K562 (cell line): ENCODE results near the gene C5orf47. TPM values are rescaled to one million over a fixed set of nuclear protein-coding genes. Genes with fewer than 3 reads are reported as not detected.
A peak's percentile ranks its signal among the peaks of the same experiment; 100 is the strongest.

Source experiments
- ATAC-seq: fragments of 200-7000 bp; cut with Tn5 transposase; 3 replicates; pipeline ENCODE4 v1.9.1; 2020; ENCODE audit warnings: moderate library complexity
- BruUV-seq: library from RNA; stranded (reverse); fragments of 400-500 nt; replicated peaks from 2 replicates; lab custom pipeline; 2021; lab: Mats Ljungman, UMichigan
- CTCF ChIA-PET: fragments of 300-600 bp; formaldehyde crosslinking; extraction: SDS; loops from one replicate; lab custom pipeline; 2021; ENCODE audit warnings: low intra/inter-chr PET ratio; lab: Yijun Ruan, JAX
- POLR2A ChIA-PET: fragments of 300-600, 350-650 bp; sonication (Branson Sonifier 250); formaldehyde crosslinking; extraction: SDS; loops from one replicate; lab custom pipeline; 2021; ENCODE audit warnings: antibody characterized with exemption, inconsistent platforms; lab: Yijun Ruan, JAX
- DNase-seq, 4 experiments: peaks; one replicate each; pipeline versions ENCODE4 v3.0.0 to v3.0.0-alpha.2; 2011 to 2018; ENCODE audit warnings: low spot score in 3 of 4, mixed read lengths in 3 of 4; ENCODE audit errors: extremely low read depth in 1 of 4
- FAIRE-seq: peaks from 2 replicates; lab custom pipeline; 2011; peaks lifted over from hg19 to GRCh38; lab: Jason Lieb, UNC
- H2AFZ ChIP-seq: 2 replicates; pipeline ENCODE4 v1.6.0; 2011; ENCODE audit warnings: low read depth, low read length, control low read depth, inconsistent platforms
- H3K27ac ChIP-seq: fragments of 200-600 bp; 3 replicates; pipeline ENCODE4 v1.8.0; 2011; ENCODE audit warnings: low read depth, mild to moderate bottlenecking, control low read depth, inconsistent platforms, low read length, moderate library complexity, mixed read lengths; ENCODE audit errors: extremely low read depth
- H3K27me3 ChIP-seq, 2 experiments: fragments of 300-600 bp in 1 of 2; 2 replicates in 1 of 2; 3 replicates in 1 of 2; pipeline versions ENCODE4 v1.6.0 to v1.8.0; 2011; ENCODE audit warnings: inconsistent platforms in 2 of 2, low read length in 2 of 2, mild to moderate bottlenecking in 1 of 2, mixed read lengths in 1 of 2, moderate library complexity in 1 of 2; ENCODE audit not compliant: control insufficient read depth in 2 of 2, insufficient read depth in 2 of 2
- H3K36me3 ChIP-seq: fragments of 300-600 bp; 3 replicates; pipeline ENCODE4 v1.8.0; 2011; ENCODE audit warnings: mild to moderate bottlenecking, low read length, inconsistent platforms; ENCODE audit not compliant: control insufficient read depth, insufficient read depth
- H3K4me1 ChIP-seq, 2 experiments: fragments of 200-600 bp in 1 of 2; replicated peaks in 1 of 2; 2 replicates in 1 of 2; 3 replicates in 1 of 2; pipeline versions ENCODE4 v1.5.1 to v1.8.0; 2011; ENCODE audit warnings: inconsistent platforms in 2 of 2, low read length in 2 of 2, mild to moderate bottlenecking in 1 of 2, mixed read lengths in 1 of 2, moderate library complexity in 1 of 2; ENCODE audit not compliant: control insufficient read depth in 2 of 2, insufficient read depth in 2 of 2
- H3K4me2 ChIP-seq: 2 replicates; pipeline ENCODE4 v1.6.1; 2011; ENCODE audit warnings: low read length, control low read depth, inconsistent platforms, mixed read lengths; ENCODE audit not compliant: insufficient read depth
- H3K4me3 ChIP-seq: fragments of 200-600 bp; sonication (generic), shearing (Covaris generic); 2 replicates; pipeline ENCODE4 v1.5.1; 2016; ENCODE audit warnings: control low read depth, inconsistent platforms
- H3K79me2 ChIP-seq: fragments of 200-600 bp; 3 replicates; pipeline ENCODE4 v1.8.0; 2011; ENCODE audit warnings: low read length, inconsistent platforms; ENCODE audit not compliant: control insufficient read depth, insufficient read depth
- H3K9ac ChIP-seq, 2 experiments: 2 replicates each; pipeline versions ENCODE4 v1.6.0 to v1.6.1; 2011; ENCODE audit warnings: low read depth in 2 of 2, low read length in 2 of 2, control low read depth in 1 of 2, inconsistent platforms in 1 of 2, mild to moderate bottlenecking in 1 of 2, mixed read lengths in 1 of 2; ENCODE audit not compliant: insufficient read depth in 1 of 2
- H3K9me1 ChIP-seq: one replicate; pipeline ENCODE4 v1.6.0; 2011; ENCODE audit warnings: inconsistent platforms, mild to moderate bottlenecking, low read length, moderate library complexity; ENCODE audit not compliant: control insufficient read depth, insufficient read depth
- H3K9me3 ChIP-seq: replicated peaks from 2 replicates; pipeline ENCODE4 v1.5.1; 2011; ENCODE audit warnings: low read depth, low read length, inconsistent platforms; ENCODE audit not compliant: control insufficient read depth, insufficient read depth
- H4K20me1 ChIP-seq: replicated peaks from 2 replicates; pipeline ENCODE4 v1.6.1; 2011; ENCODE audit warnings: low read length, inconsistent platforms, mixed read lengths; ENCODE audit not compliant: control insufficient read depth, insufficient read depth
- C11orf30 ChIP-seq: fragments of 450-650 bp; IDR thresholded peaks from 2 replicates; pipeline ENCODE4 v1.6.1; 2016; ENCODE audit warnings: low read depth, mild to moderate bottlenecking
- CEBPB ChIP-seq: fragments of 450-650 bp; IDR thresholded peaks from 2 replicates; pipeline ENCODE4 v1.6.1; 2016; ENCODE audit warnings: missing genetic modification characterization, missing compliant biosample characterization
- CEBPG ChIP-seq, 3 experiments: fragments of 200-800 bp in 1 of 3; sonication (Bioruptor generic) in 1 of 3; sonication (generic) in 1 of 3; formaldehyde crosslinking in 1 of 3; IDR thresholded peaks in 2 of 3; conservative IDR thresholded peaks in 1 of 3; 2 replicates each; pipeline versions ENCODE4 v1.6.1 to v1.8.0; 2016 to 2022; ENCODE audit warnings: missing compliant biosample characterization in 2 of 3, missing genetic modification characterization in 2 of 3, mild to moderate bottlenecking in 1 of 3, missing genetic modification reagents in 1 of 3
- SIN3B ChIP-seq: fragments of 450-650 bp; IDR thresholded peaks from 2 replicates; pipeline ENCODE4 v1.6.1; 2017; ENCODE audit warnings: low read depth, mild to moderate bottlenecking, moderate library complexity
- TEAD4 ChIP-seq, 2 experiments: sonication (generic) in 1 of 2; formaldehyde crosslinking in 1 of 2; IDR thresholded peaks; 2 replicates each; pipeline versions ENCODE4 v1.6.1 to v1.8.0; 2012 to 2022; ENCODE audit warnings: borderline replicate concordance in 1 of 2, inconsistent platforms in 1 of 2, low read length in 1 of 2, mild to moderate bottlenecking in 1 of 2, missing genetic modification reagents in 1 of 2
- ZNF316 ChIP-seq: fragments of 450-650 bp; IDR thresholded peaks from 2 replicates; pipeline ENCODE4 v1.6.1; 2016
- WGBS: fragments of 100-300 bp; shearing (Covaris generic); methylation state at CpG from one replicate; pipeline ENCODE4 v1.1.6; 2016; ENCODE audit warnings: low coverage, mixed read lengths; ENCODE audit not compliant: insufficient coverage; ENCODE audit errors: missing lambda C conversion rate; 5-methylcytosine and 5-hydroxymethylcytosine counted together
- in situ Hi-C: fragments of 300-500 bp; cut with MboI; formaldehyde crosslinking; loops from 4 replicates; pipeline ENCODE4 v1.15.0; 2018; ENCODE audit warnings: inconsistent platforms, mixed read lengths
- intact Hi-C: fragments of 100-400 bp; cut with micrococcal nuclease; formaldehyde crosslinking; loops from 2 replicates; pipeline ENCODE4 v1.14.2; 2022
- polyA plus RNA-seq, 8 experiments: library from polyadenylated mRNA; depleted of rRNA in 4 of 8; stranded (reverse) in 5 of 8; unstranded in 3 of 8; fragments of >200 nt; fragmentation: Nextera tagmentation in 2 of 8; fragmentation: Illumina TruSeq in 1 of 8; extraction: Ambion mirVana in 2 of 8; extraction: Trizol in 1 of 8; gene quantifications; 2 replicates each; pipeline versions ENCODE4 v1.2.1 to v1.2.3, GENCODE V29; 2011 to 2014; ENCODE audit warnings: inconsistent platforms in 1 of 8, missing spikeins in 1 of 8
- total RNA-seq, 7 experiments: library from RNA; depleted of rRNA in 6 of 7; stranded (reverse); fragments of >200 nt in 6 of 7; fragmentation: Illumina TruSeq in 2 of 7; extraction: Trizol in 2 of 7; gene quantifications; 2 replicates each; pipeline versions ENCODE4 v1.2.1 to v1.2.3, GENCODE V29; 2011 to 2021; ENCODE audit warnings: low replicate concordance in 1 of 7
- TF ChIP-seq, protein P1 (sequence below), 2 experiments: fragments of 450-650 bp in 1 of 2; sonication (generic) in 1 of 2; formaldehyde crosslinking in 1 of 2; IDR thresholded peaks in 1 of 2; conservative IDR thresholded peaks in 1 of 2; 2 replicates each; pipeline versions ENCODE4 v1.6.1 to v1.8.1; 2016 to 2023; ENCODE audit warnings: mild to moderate bottlenecking in 2 of 2, moderate library complexity in 2 of 2, inconsistent platforms in 1 of 2, missing genetic modification reagents in 1 of 2

Gene C5orf47
- total and polyA plus RNA-seq, 9 of the 15 experiments (the other 6 are each of a cell fraction or from before 2014, with no cell fraction given), result 0.08 TPM; not detected in 8

DNA sequence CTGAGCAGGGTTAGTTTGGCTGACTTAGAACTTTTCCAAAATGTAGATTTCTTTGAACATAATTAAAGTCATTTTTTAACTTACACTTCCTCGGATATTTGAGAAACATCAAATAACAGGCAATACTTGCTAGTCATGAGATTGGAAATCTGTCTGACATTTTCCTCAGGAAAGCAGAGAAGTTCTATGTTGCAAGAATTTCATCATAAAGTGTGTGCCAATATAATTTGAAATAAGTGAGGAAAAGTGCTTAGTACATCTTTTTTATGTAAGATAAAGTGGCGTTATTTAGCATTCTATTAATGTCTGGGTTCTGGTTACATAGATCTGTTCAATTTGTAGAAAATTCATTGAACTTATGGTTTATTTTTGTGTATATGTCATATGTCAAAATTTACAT, 48.7 kb upstream of the C5orf47 start:
- no peaks in the 10 kb centered on the region for H3K9me3 ChIP-seq
- BruUV-seq, result no TSS peak
- H3K36me3 ChIP-seq, result peaks cover 16% of the 10 kb centered on the region; the same call in 2 of the 3 replicates
- ATAC-seq, result no peak
- FAIRE-seq, result no peak
- no peaks in the 10 kb centered on the region for H3K9me1 ChIP-seq
- 73% methylated on average over 2 of the region's 2 CpGs for WGBS
- H4K20me1 ChIP-seq, result no peaks in the 10 kb centered on the region
- DNase-seq, result no peak
- H3K27me3 ChIP-seq, result no peaks in the 10 kb centered on the region
- H3K27ac ChIP-seq, result no peak overlapping the region
- TF ChIP-seq ZNF316 (peak; percentile 38; the same call in 1 of the 2 replicates), TEAD4 (IDR thresholded peaks at IDR 0.05; ENCODE audit: low read length) (no peak), TEAD4 (CRISPR knock-in tag; IDR thresholded peaks at IDR 0.05; ENCODE audit: borderline replicate concordance) (no peak), SIN3B (no peak), CEBPG (CRISPR knock-in tag; IDR thresholded peaks at IDR 0.05) (no peak), CEBPG (tag; conservative IDR thresholded peaks at IDR 0.05 in 1 of 2, IDR thresholded peaks at IDR 0.05 in 1 of 2) (peak; percentile 69 to 71), C11orf30 (peak; percentile 10; the same call in 1 of the 2 replicates), CEBPB (tag) (peak; percentile 36; the same call in 1 of the 2 replicates)
- TF ChIP-seq, protein P1, sequence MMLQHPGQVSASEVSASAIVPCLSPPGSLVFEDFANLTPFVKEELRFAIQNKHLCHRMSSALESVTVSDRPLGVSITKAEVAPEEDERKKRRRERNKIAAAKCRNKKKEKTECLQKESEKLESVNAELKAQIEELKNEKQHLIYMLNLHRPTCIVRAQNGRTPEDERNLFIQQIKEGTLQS (IDR thresholded peaks at IDR 0.05), result 0 out of 2 replicates have a peak, but pooled peaks have one; percentile 11
- TF ChIP-seq, protein P1 (CRISPR knock-in tag; conservative IDR thresholded peaks at IDR 0.05), result no peak
- no peaks in the 10 kb centered on the region for H3K79me2 ChIP-seq
- no peaks in the 10 kb centered on the region for H3K4me1 ChIP-seq
- in situ Hi-C loops, result no loop called here
- intact Hi-C loops, result no loop called here
- H3K9ac ChIP-seq, result no peak overlapping the region
- H3K4me2 ChIP-seq, result no peak overlapping the region
- CTCF ChIA-PET, result no interaction called here
- H3K4me3 ChIP-seq, result no peak overlapping the region
- H2AFZ ChIP-seq, result no peak overlapping the region
- POLR2A ChIA-PET, result no interaction called here
